Progenitor cell of endocrine pancreas (in vitro differentiated cells): ENCODE data around the gene KRTAP4-12. TPM values are rescaled to one million over a fixed set of nuclear protein-coding genes. Genes with fewer than 3 reads are reported as not detected.
"Not testable (repeated sequence)": the region's sequence is repeated elsewhere in the genome, so short reads cannot be mapped to it uniquely, and the experiment has no call there.

Experiments used
- DNase-seq: peaks from one replicate; pipeline ENCODE4 v3.0.0; 2021; ENCODE audit warnings: low spot score; ENCODE audit not compliant: unreplicated experiment
- H3K27ac Mint-ChIP-seq: 2 replicates; pipeline ENCODE4 v1.8.0; 2021; ENCODE audit warnings: mild to moderate bottlenecking, moderate library complexity, mixed read lengths
- H3K27me3 Mint-ChIP-seq: 2 replicates; pipeline ENCODE4 v1.8.0; 2021; ENCODE audit warnings: mixed read lengths
- H3K36me3 Mint-ChIP-seq: 2 replicates; pipeline ENCODE4 v1.8.0; 2022; ENCODE audit warnings: mixed read lengths; ENCODE audit not compliant: insufficient read depth
- H3K4me1 Mint-ChIP-seq: 2 replicates; pipeline ENCODE4 v1.8.0; 2021; ENCODE audit warnings: low read depth, mixed read lengths
- H3K4me3 Mint-ChIP-seq: 2 replicates; pipeline ENCODE4 v1.8.0; 2021; ENCODE audit warnings: low read depth, mild to moderate bottlenecking, moderate library complexity, mixed read lengths
- H3K9me3 Mint-ChIP-seq: 2 replicates; pipeline ENCODE4 v1.8.0; 2021; ENCODE audit warnings: low read depth, mixed read lengths
- total RNA-seq: library from RNA; stranded (reverse); gene quantifications from 2 replicates; pipeline ENCODE4 v1.2.1, GENCODE V29; 2021
- TF ChIP-seq, protein P1 (sequence below): fragments of 200-600 bp; sonication (generic); IDR thresholded peaks from one replicate; pipeline ENCODE4 v1.5.0; 2021; ENCODE audit warnings: antibody characterized with exemption, mild to moderate bottlenecking; ENCODE audit not compliant: unreplicated experiment

The KRTAP4-12 gene
- total RNA-seq, 1 donor from 2014 or later = not detected

DNA sequence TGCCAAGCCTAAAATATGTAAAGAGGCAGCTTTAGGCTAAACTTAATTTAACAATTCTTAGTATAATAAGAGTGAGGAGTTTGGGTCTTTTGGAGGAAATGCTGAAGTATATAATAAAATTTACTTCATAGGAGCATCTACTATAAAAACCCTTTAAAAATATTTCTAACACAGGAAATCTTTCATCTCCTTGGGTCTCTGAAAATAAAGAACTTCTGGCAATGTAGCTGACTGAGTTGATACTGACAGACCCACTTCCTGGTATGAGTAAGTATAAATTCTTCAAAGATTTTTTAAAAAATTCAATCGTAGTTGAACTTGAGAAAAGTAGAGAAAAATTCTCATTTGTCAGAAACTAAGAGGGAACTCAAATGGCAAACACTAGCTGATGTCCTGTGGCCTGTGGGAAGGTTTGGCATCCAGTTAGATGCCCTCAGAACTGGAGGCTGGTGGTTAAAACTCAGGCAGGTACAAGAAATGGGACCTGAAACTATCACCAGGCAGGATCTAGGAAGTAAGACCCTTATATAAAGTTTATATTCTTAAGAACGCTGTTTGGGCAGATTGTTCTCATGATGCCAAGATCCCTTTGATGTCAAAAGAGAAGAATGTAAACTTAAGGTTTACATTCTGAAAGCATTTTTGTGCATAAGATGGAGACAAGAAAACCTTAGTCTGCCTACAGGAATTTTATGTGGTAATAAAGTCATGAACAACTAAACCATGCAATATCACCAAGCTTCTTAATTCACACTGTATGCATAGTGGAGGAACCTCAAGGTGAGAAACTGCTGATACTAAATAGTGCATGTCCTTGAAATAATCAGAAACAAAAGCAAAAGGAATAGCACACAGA, 10.1 kb upstream of the KRTAP4-12 start:
- peaks cover 15% of the 10 kb centered on the region for H3K9me3 Mint-ChIP-seq
- TF ChIP-seq, protein P1, sequence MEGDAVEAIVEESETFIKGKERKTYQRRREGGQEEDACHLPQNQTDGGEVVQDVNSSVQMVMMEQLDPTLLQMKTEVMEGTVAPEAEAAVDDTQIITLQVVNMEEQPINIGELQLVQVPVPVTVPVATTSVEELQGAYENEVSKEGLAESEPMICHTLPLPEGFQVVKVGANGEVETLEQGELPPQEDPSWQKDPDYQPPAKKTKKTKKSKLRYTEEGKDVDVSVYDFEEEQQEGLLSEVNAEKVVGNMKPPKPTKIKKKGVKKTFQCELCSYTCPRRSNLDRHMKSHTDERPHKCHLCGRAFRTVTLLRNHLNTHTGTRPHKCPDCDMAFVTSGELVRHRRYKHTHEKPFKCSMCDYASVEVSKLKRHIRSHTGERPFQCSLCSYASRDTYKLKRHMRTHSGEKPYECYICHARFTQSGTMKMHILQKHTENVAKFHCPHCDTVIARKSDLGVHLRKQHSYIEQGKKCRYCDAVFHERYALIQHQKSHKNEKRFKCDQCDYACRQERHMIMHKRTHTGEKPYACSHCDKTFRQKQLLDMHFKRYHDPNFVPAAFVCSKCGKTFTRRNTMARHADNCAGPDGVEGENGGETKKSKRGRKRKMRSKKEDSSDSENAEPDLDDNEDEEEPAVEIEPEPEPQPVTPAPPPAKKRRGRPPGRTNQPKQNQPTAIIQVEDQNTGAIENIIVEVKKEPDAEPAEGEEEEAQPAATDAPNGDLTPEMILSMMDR = no peak
- no peak overlapping the region for H3K4me3 Mint-ChIP-seq
- no peak overlapping the region for H3K27ac Mint-ChIP-seq
- no peaks in the 10 kb centered on the region for H3K27me3 Mint-ChIP-seq
- H3K4me1 Mint-ChIP-seq = no peaks in the 10 kb centered on the region
- DNase-seq = no peak
- H3K36me3 Mint-ChIP-seq = no peaks in the 10 kb centered on the region

DNA sequence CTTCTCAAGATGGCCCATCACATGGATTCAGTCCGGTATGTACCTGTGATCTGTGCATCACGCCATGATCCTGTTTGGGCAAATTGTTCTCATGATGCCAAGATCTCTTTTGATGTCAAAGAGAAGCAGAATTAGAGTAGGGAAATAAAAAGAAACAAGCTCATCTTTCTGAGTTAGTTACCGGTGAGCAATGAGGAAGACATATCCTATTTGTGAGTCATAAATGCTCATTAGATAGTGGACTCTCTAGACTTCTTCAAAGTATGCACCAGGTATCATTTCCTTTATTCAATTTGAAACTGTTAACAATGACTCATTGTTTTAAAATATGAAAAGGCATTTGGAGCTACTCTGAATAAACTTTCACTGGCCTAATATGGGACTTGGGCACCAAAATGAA, 8.0 kb upstream of the KRTAP4-12 start:
- no peaks in the 10 kb centered on the region for H3K27me3 Mint-ChIP-seq
- H3K27ac Mint-ChIP-seq = no peak overlapping the region
- TF ChIP-seq, protein P1 = no peak
- H3K36me3 Mint-ChIP-seq = no peaks in the 10 kb centered on the region
- H3K4me1 Mint-ChIP-seq = no peaks in the 10 kb centered on the region
- H3K9me3 Mint-ChIP-seq = peaks cover 12% of the 10 kb centered on the region
- H3K4me3 Mint-ChIP-seq = no peak overlapping the region
- DNase-seq = no peak

DNA sequence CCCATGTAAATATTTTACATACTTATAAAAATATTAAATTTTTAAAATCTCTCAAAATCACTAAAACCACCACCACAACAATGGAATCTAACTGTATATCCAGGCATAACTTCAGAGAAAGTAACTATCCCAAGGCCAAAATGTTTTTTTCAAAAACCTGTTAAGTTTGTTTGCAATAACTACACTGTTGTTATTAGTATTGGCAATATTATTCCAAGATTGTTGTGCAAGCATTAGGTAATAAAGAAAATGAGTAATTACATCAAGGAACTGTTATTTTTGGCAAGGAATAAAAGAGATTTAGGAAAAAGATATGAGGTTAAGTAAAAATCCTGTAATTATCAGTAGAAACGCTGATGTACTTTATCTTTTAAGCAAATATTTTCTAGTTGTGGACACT, 3.4 kb upstream of the KRTAP4-12 start:
- H3K9me3 Mint-ChIP-seq = peaks cover 10% of the 10 kb centered on the region
- TF ChIP-seq, protein P1 = no peak
- H3K4me1 Mint-ChIP-seq = peaks cover 6% of the 10 kb centered on the region
- H3K36me3 Mint-ChIP-seq = no peaks in the 10 kb centered on the region
- DNase-seq = no peak
- H3K27ac Mint-ChIP-seq = no peak overlapping the region
- H3K27me3 Mint-ChIP-seq = peaks cover 5% of the 10 kb centered on the region
- no peak overlapping the region for H3K4me3 Mint-ChIP-seq

DNA sequence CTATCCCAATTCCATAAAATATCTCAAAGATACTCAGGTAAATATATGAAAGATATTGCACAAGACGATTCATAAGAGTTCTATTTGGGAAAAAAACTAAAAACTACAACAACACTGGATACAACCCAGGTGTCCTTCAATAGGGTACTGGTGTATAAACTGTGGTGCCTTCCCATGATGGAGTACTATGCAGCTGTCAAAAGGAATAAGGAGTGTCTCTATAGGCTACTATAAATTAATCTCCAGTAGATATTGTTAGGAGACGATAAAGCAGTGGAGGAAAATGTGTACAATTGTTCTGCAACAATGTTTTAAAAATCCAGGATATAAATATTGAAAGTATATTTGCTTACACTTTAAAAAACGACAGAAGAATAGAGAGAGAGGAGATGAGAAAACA, 2.4 kb upstream of the KRTAP4-12 start:
- Mint-ChIP-seq H3K27ac (no peak overlapping the region), H3K9me3 (peaks cover 10% of the 10 kb centered on the region), H3K36me3 (no peaks in the 10 kb centered on the region), H3K27me3 (peaks cover 5% of the 10 kb centered on the region), H3K4me3 (no peak overlapping the region), H3K4me1 (peaks cover 6% of the 10 kb centered on the region)
- no peak for DNase-seq
- TF ChIP-seq, protein P1 = no peak

DNA sequence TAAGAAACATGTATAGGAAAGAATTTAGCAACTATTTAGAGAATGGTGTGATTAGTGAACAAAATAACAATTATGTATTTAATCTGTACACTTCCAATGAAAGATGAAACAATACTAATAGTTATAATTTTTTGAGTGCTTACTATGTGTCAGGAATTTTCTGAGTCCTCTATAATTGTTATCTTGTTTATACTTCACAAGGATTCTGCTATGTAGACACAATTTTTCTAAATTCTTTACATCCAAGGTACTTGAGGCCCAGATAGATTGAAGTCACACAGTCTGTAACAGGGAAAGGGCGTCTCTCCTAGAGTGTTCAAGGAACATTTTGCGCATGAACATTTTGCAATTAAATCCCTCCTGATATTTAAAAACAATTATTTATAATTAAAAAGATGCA, 1.1 kb upstream of the KRTAP4-12 start:
- H3K27me3 Mint-ChIP-seq = peaks cover 5% of the 10 kb centered on the region
- peaks cover 6% of the 10 kb centered on the region for H3K4me1 Mint-ChIP-seq
- no peak overlapping the region for H3K4me3 Mint-ChIP-seq
- H3K36me3 Mint-ChIP-seq = no peaks in the 10 kb centered on the region
- H3K9me3 Mint-ChIP-seq = peaks cover 10% of the 10 kb centered on the region
- TF ChIP-seq, protein P1 = no peak
- H3K27ac Mint-ChIP-seq = no peak overlapping the region
- DNase-seq = no peak

DNA sequence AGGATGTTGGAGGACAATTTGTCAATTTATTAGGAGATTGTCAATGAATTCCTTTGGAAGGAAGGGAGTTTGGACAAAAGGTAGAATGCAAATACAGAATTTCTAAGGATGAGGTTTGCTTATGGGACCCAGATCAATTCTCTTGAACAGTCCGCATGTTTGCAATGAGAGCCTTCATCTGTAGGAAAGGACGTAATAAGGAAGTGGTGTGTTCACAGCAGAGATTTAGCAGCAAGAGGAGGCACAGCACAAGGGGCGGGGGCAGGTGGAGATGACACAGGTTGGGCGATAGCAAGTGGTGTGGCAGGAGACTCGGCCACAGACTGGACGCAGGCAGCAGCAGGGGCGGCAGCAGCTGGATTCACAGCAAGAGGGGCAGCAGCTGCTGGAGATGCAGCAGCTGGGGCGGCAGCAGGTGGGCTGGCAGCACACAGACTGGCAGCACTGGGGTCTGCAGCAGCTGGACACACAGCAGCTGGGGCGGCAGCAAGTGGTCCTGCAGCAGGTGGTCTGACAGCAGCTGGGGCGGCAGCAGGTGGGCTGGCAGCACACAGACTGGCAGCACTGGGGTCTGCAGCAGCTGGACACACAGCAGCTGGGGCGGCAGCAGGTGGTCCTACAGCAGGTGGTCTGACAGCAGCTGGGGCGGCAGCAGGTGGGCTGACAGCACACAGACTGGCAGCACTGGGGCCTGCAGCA, 541 bp downstream of the KRTAP4-12 start:
- not testable (repeated sequence) for H3K27ac Mint-ChIP-seq, H3K9me3 Mint-ChIP-seq, H3K4me3 Mint-ChIP-seq, H3K36me3 Mint-ChIP-seq, H3K27me3 Mint-ChIP-seq, DNase-seq, H3K4me1 Mint-ChIP-seq
